Mucosa of gallbladder (tissue), 1 donor: ENCODE results near the gene SPOCK2. TPM values are rescaled to one million over a fixed set of nuclear protein-coding genes. Genes with fewer than 3 reads are reported as not detected.

ENCODE experiments used
- DNase-seq: peaks from one replicate; pipeline ENCODE4 v3.0.0-alpha.2; 2020; ENCODE audit warnings: low spot score
- total RNA-seq: library from RNA; stranded (reverse); gene quantifications from one replicate; pipeline ENCODE4 v1.2.1, GENCODE V29; 2021
- donor health status: DM: no; HTN: no; CAD: no.

SPOCK2 gene
- total RNA-seq, 1 donor from 2014 or later = 250 TPM

GRCh38 chr10:72073708-72074573 lies 14.4 kb downstream of the SPOCK2 start:
- no peak for DNase-seq

DNA sequence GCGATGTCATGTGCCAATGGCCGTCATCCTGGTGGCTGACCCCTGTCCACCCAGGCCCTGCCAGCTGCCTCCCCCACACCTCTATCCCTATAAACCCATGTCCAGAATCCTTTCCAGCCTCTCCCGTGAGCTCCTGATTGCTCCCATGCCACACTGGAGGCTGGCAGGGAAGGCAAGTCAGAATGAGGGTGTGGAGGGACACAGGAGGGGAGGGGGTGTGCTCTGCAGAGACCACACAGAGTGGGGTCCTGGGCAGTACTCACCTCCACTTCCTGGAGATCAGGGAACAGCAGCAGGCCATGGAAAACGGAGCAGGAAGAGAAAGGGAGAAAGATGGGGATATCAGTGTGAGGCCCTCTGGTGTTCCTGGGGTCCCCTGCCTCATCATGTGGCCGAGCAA lies 15.7 kb downstream of the SPOCK2 start:
- no peak for DNase-seq

GRCh38 chr10:72072046-72072445 lies 16.3 kb downstream of the SPOCK2 start:
- DNase-seq = no peak

- no peak for DNase-seq
Observed at GRCh38 chr10:72069751-72070526, 18.4 kb downstream of the SPOCK2 start.

DNA sequence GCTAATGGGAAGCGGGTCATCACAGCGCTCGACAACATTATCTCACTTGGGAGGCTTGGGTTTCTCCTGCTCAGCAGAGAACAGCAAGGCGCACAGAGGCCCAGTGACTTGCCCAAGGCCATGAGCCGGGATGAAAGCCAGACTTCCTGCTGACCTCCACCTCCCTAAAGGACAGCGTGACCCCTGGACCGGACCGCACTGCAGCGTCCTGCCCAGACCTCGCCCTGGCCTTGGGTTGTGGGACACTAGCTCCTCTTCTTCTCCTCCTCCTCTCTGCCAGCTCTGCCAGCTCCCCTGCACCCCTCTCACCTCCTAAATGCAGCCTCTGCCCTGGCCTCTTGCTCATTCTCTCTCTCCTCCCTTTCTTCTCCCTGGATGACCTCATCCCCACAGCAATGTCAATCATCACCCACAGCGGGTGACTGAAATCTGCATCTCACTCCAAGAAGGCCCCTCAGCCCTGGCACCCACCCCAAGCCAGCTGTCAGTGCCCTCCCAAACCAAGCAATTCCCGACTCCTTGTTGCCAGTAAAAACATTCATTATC lies 19.4 kb downstream of the SPOCK2 start:
- no peak for DNase-seq

GRCh38 chr10:72068126-72068765 lies 20.1 kb downstream of the SPOCK2 start:
- no peak for DNase-seq

DNA sequence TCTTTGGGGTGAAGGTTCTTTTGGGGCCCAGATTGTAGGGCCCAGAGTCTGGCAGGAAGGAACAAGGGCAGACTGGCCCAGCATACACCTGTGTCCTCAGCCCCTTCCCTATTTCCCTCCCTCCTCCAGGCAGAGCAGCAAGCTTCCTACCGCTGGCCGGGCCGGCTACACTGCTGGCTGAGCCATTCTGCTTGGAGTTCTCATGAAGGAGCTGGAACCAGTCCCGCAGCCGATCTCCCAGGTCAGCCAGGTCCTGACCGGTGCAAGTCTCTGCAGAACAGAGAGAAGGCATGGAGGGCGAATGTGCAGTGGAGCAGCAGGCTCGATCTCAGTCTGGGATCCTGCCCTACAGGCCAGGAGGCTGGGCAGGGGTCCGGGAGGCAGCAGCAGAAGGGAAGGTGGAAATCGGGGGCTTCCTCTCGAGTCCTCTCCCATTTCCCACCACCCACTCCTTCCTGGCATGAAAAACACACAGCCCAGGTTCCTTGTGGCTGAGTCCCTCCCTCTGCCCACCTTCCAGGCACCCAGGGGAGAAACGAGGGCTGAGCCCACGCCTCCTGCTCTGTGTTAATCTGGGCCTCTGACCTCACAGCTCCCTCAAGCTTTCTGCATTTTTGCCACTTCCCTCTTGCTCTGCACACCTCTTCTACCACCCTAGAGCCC lies 20.8 kb downstream of the SPOCK2 start:
- no peak for DNase-seq

- no peak for DNase-seq
Observed at GRCh38 chr10:72066318-72067284, 21.8 kb downstream of the SPOCK2 start.

GRCh38 chr10:72065439-72066025 lies 22.8 kb downstream of the SPOCK2 start:
- DNase-seq = no peak

- DNase-seq = no peak
Observed at GRCh38 chr10:72063703-72064391, 24.5 kb downstream of the SPOCK2 start.

- DNase-seq = no peak
Observed at GRCh38 chr10:72062832-72063702, 25.3 kb downstream of the SPOCK2 start.

DNA sequence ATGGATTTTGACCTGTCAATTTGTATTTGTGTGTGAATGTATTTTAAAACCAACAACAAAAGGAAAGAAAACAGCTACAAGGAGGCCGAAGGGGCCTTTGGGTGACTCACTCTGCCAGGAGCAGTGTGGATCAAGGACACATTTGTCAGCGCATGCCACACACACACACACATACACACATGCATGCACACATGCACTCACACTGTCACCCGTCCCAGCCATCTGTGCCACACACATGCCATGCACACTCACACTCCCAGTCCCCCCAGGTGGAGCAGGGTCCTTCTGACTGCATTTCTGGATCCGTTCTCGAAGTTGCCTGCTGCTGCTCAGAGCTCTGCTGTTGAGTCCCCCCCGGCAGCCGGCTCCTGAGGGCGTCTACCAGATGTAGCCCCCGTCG lies 26.0 kb downstream of the SPOCK2 start:
- DNase-seq = no peak

GRCh38 chr10:72061930-72062329 lies 26.4 kb downstream of the SPOCK2 start:
- no peak for DNase-seq

DNA sequence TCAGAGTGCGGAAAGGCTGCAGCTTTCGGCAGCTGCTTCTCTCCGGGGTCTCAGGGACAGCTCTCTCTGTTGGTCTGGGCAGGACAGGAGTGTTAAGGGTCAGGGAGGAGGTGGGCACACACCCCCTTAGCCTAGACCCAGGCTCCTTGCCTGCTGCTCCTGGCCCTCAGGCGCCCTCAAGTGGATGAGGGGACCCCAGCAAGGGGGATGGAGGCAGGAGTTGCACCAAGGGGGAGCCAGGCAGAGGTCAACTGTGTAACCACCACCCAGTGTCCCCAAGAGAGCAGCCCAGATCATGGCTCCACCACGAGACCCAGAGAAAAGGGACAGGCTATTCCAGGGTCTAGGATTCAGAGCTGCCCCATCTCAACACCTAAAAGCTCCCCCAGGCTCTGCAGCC lies 26.9 kb downstream of the SPOCK2 start:
- DNase-seq = no peak

DNA sequence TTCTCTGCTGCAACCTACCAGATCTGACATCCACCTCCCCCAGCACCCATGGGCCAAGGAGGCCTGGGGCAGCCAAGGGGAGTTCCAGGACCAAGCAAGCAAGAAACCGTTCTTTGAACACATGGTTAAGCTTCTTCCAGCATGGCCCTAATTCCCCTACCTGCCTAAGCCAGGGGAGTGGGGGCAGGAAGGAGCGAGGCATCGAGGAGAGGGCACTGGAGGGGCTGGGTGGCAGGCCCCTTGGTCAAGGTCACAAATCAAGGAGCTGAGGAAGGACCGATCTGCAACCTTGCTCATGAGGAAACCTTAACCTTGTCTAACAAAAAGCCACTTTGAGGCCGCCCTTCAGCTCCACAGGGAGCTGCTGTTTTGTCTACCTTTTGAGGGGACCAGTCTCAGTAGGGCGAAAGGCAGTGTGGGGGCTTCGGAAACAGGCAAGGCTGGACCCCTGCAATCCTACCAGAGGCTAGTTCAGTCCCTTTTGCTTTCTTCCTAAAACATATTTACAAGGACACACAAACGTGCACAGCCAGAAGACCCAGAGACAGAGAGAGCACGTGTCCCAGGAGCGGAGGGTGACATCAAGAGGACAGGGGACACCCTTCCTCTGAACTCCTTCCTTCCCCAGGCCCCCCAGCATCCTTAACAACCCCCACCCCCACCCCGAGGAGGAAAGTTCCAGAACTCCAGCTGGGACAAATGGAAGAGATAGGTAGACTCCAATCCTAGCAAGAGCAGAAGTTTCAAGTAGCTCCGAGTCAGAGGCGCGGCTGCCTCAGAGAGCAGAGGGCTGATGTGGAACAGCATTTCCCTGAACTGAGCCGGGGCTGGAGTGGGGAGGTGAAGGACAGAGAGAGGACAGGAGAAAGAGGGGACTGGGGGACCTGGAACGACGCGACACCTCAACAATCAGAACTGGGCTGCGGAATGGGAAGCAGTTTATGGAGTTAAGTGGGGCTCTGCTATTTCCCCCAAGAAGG lies 28.2 kb downstream of the SPOCK2 start:
- DNase-seq = no peak

DNA sequence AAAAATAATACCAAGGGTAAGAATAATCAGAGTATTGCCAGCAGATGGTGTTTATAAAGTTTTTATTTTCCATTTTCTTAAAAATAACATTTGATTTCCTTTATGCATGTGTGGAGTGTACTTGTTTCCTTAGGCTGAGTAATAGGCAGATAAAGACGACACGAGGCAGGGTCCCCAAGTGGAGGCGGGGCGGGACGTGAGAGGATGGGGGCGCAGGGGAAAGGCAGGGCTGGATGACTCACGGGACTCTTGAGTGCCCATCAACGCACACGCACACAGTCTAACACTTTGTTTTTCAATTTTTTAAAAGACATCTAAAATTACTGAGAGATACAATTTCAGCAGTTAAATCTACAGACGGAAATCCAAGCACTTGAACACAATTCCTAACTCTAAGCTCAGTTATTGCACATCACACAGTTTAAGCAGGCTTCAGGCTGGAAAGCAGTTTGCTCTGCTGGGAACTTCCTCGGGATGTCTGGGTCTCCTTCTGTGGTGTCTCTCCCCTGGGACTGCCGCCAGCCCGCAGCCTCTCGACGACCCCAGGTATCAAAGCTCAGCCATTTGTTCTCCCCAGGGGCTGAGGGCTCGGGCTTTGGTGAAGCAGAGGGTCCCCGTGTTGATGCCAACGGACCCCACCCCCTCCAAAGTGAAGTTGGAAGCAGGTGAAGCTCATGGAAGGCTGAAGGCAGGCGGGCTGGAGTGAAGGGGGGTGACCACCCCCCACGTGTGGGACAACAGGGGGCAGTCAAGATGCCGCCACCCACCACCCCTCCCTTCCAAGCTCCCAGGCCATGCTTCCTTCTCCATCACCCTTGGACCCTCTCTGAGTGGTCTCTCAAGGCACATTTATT lies 29.1 kb downstream of the SPOCK2 start:
- DNase-seq = no peak
